ENCODE results near the gene ASCL2.
A peak's percentile ranks its signal among the peaks of the same experiment; 100 is the strongest.

Gene ASCL2

GRCh38 chr11:2298795-2299761 is 28.7 kb upstream of the ASCL2 start:
- no peak for TF ChIP-seq Cebpa-rat (IDR thresholded peaks at IDR 0.05)
- Histone ChIP-seq H3K9ac (no peak overlapping the region), H4K20me1 (peaks cover 42% of the 10 kb centered on the region; the same call in 1 of the 2 replicates), H3K27ac (no peak overlapping the region), H3K4me2 (peak overlapping the region; percentile 40), H3K4me3 (no peak overlapping the region), H3K36me3 (no peaks in the 10 kb centered on the region), H3K4me1 (peaks cover 54% of the 10 kb centered on the region), H3K9me3 (no peaks in the 10 kb centered on the region), H3K27me3 (peaks cover under 1% of the 10 kb centered on the region; the same call in 1 of the 2 replicates)

GRCh38 chr11:2298131-2298794 is 27.9 kb upstream of the ASCL2 start:
- peaks cover 46% of the 10 kb centered on the region for H3K4me1 ChIP-seq
- H3K9ac ChIP-seq = no peak overlapping the region
- no peak overlapping the region for H3K4me3 ChIP-seq
- H3K4me2 ChIP-seq = no peak overlapping the region
- H3K9me3 ChIP-seq = no peaks in the 10 kb centered on the region
- peaks cover 49% of the 10 kb centered on the region; the same call in 1 of the 2 replicates for H4K20me1 ChIP-seq
- peaks cover 6% of the 10 kb centered on the region; the same call in 1 of the 2 replicates for H3K27me3 ChIP-seq
- TF ChIP-seq Cebpa-rat (IDR thresholded peaks at IDR 0.05) = no peak
- no peaks in the 10 kb centered on the region for H3K36me3 ChIP-seq
- no peak overlapping the region for H3K27ac ChIP-seq

GRCh38 chr11:2297623-2298030 is 27.2 kb upstream of the ASCL2 start:
- H3K9ac ChIP-seq = no peak overlapping the region
- peaks cover 45% of the 10 kb centered on the region; the same call in 1 of the 2 replicates for H4K20me1 ChIP-seq
- no peaks in the 10 kb centered on the region for H3K9me3 ChIP-seq
- H3K4me2 ChIP-seq = no peak overlapping the region
- H3K4me1 ChIP-seq = peaks cover 39% of the 10 kb centered on the region
- H3K27ac ChIP-seq = no peak overlapping the region
- H3K36me3 ChIP-seq = no peaks in the 10 kb centered on the region
- no peak for TF ChIP-seq Cebpa-rat (IDR thresholded peaks at IDR 0.05)
- no peak overlapping the region for H3K4me3 ChIP-seq
- peaks cover 6% of the 10 kb centered on the region; the same call in 1 of the 2 replicates for H3K27me3 ChIP-seq

GRCh38 chr11:2296913-2297622 is 26.7 kb upstream of the ASCL2 start:
- Histone ChIP-seq H3K27ac (no peak overlapping the region), H3K9ac (no peak overlapping the region), H3K27me3 (0 out of 2 replicates have a peak, but pooled peaks cover 6% of the 10 kb centered on the region), H4K20me1 (peaks cover 44% of the 10 kb centered on the region; the same call in 1 of the 2 replicates), H3K4me3 (no peak overlapping the region), H3K4me1 (peaks cover 34% of the 10 kb centered on the region), H3K36me3 (no peaks in the 10 kb centered on the region), H3K4me2 (no peak overlapping the region), H3K9me3 (no peaks in the 10 kb centered on the region)
- no peak for TF ChIP-seq Cebpa-rat (IDR thresholded peaks at IDR 0.05)

- H3K4me1 ChIP-seq = peaks cover 26% of the 10 kb centered on the region
- no peak overlapping the region for H3K9ac ChIP-seq
- peaks cover 37% of the 10 kb centered on the region; the same call in 1 of the 2 replicates for H4K20me1 ChIP-seq
- H3K27ac ChIP-seq = no peak overlapping the region
- H3K36me3 ChIP-seq = no peaks in the 10 kb centered on the region
- H3K4me2 ChIP-seq = no peak overlapping the region
- TF ChIP-seq Cebpa-rat (IDR thresholded peaks at IDR 0.05) = no peak
- 0 out of 2 replicates have a peak, but pooled peaks cover 6% of the 10 kb centered on the region for H3K27me3 ChIP-seq
- H3K4me3 ChIP-seq = no peak overlapping the region
- H3K9me3 ChIP-seq = no peaks in the 10 kb centered on the region
Observed at GRCh38 chr11:2295971-2296912, 25.9 kb upstream of the ASCL2 start.

- Histone ChIP-seq H3K36me3 (no peaks in the 10 kb centered on the region), H3K27ac (no peak overlapping the region), H3K27me3 (0 out of 2 replicates have a peak, but pooled peaks cover 6% of the 10 kb centered on the region), H3K9ac (no peak overlapping the region), H4K20me1 (peaks cover 28% of the 10 kb centered on the region; the same call in 1 of the 2 replicates), H3K9me3 (no peaks in the 10 kb centered on the region), H3K4me3 (no peak overlapping the region), H3K4me2 (no peak overlapping the region), H3K4me1 (peaks cover 15% of the 10 kb centered on the region)
- TF ChIP-seq Cebpa-rat (IDR thresholded peaks at IDR 0.05) = no peak
Observed at GRCh38 chr11:2294926-2295290, 24.5 kb upstream of the ASCL2 start.

- no peak for TF ChIP-seq Cebpa-rat (IDR thresholded peaks at IDR 0.05)
- Histone ChIP-seq H3K9me3 (no peaks in the 10 kb centered on the region), H4K20me1 (peaks cover 28% of the 10 kb centered on the region; the same call in 1 of the 2 replicates), H3K36me3 (no peaks in the 10 kb centered on the region), H3K4me2 (no peak overlapping the region), H3K4me3 (no peak overlapping the region), H3K27me3 (0 out of 2 replicates have a peak, but pooled peaks cover 6% of the 10 kb centered on the region), H3K9ac (no peak overlapping the region), H3K4me1 (peaks cover 9% of the 10 kb centered on the region), H3K27ac (no peak overlapping the region)
Observed at GRCh38 chr11:2293984-2294925, 23.9 kb upstream of the ASCL2 start.

GRCh38 chr11:2293531-2293971 is 23.2 kb upstream of the ASCL2 start:
- peaks cover 2% of the 10 kb centered on the region for H3K4me1 ChIP-seq
- no peak for TF ChIP-seq Cebpa-rat (IDR thresholded peaks at IDR 0.05)
- no peak overlapping the region for H3K4me3 ChIP-seq
- H3K36me3 ChIP-seq = no peaks in the 10 kb centered on the region
- 0 out of 2 replicates have a peak, but pooled peaks cover 6% of the 10 kb centered on the region for H3K27me3 ChIP-seq
- H3K27ac ChIP-seq = no peak overlapping the region
- H3K4me2 ChIP-seq = no peak overlapping the region
- H3K9me3 ChIP-seq = no peaks in the 10 kb centered on the region
- H4K20me1 ChIP-seq = peaks cover 21% of the 10 kb centered on the region; the same call in 1 of the 2 replicates
- H3K9ac ChIP-seq = no peak overlapping the region

Data from BLaER1 (cell line).